Esophagus squamous epithelium (tissue), 4 donors: ENCODE results near the gene SEC23A.
"Not testable (repeated sequence)": the region's sequence is repeated elsewhere in the genome, so short reads cannot be mapped to it uniquely, and the experiment has no call there.

Source experiments
- POLR2A ChIP-seq, 4 donors: fragments of 450-650 bp; IDR thresholded peaks; one replicate each; pipeline ENCODE4 v1.6.1; 2017; ENCODE audit warnings: antibody characterized with exemption in 4 of 4, mild to moderate bottlenecking in 4 of 4, moderate library complexity in 3 of 4
- TF ChIP-seq, protein P1 (sequence below), 6 experiments: fragments of 450-650 bp in 4 of 6; fragments of 200-600 bp in 2 of 6; sonication (generic) in 2 of 6; IDR thresholded peaks; one replicate each; pipeline ENCODE4 v1.5.1; 2016 to 2019; ENCODE audit warnings: antibody characterized with exemption in 6 of 6, mild to moderate bottlenecking in 4 of 6, moderate library complexity in 4 of 6

- TF ChIP-seq, protein P1, sequence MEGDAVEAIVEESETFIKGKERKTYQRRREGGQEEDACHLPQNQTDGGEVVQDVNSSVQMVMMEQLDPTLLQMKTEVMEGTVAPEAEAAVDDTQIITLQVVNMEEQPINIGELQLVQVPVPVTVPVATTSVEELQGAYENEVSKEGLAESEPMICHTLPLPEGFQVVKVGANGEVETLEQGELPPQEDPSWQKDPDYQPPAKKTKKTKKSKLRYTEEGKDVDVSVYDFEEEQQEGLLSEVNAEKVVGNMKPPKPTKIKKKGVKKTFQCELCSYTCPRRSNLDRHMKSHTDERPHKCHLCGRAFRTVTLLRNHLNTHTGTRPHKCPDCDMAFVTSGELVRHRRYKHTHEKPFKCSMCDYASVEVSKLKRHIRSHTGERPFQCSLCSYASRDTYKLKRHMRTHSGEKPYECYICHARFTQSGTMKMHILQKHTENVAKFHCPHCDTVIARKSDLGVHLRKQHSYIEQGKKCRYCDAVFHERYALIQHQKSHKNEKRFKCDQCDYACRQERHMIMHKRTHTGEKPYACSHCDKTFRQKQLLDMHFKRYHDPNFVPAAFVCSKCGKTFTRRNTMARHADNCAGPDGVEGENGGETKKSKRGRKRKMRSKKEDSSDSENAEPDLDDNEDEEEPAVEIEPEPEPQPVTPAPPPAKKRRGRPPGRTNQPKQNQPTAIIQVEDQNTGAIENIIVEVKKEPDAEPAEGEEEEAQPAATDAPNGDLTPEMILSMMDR (IDR thresholded peaks at IDR 0.05) = not testable (repeated sequence)
- not testable (repeated sequence) for TF ChIP-seq POLR2A (IDR thresholded peaks at IDR 0.05)
Observed at GRCh38 chr14:39052869-39053454, 50.1 kb downstream of the SEC23A start.
